ENCODE results near the gene GRAMD2B.

- TF ChIP-seq CTCF (IDR thresholded peaks at IDR 0.05) = no peak
- TF ChIP-seq POLR2A (IDR thresholded peaks at IDR 0.05) = no peak
- no peak for TF ChIP-seq POLR2AphosphoS5 (IDR thresholded peaks at IDR 0.05)
Measured at GRCh38 chr5:126512451-126512850, 89.2 kb downstream of the GRAMD2B start.
